ENCODE measurements around the gene JHY.

The JHY gene

GRCh38 chr11:122977470-122978298, 95.1 kb downstream of the JHY start:
- H3K4me3 ChIP-seq (replicated peaks; ENCODE audit: low read depth, low read length): no peak overlapping the region
- DNase-seq (ENCODE audit: extremely low read depth, insufficient read length): no peak
- TF ChIP-seq, protein P1, sequence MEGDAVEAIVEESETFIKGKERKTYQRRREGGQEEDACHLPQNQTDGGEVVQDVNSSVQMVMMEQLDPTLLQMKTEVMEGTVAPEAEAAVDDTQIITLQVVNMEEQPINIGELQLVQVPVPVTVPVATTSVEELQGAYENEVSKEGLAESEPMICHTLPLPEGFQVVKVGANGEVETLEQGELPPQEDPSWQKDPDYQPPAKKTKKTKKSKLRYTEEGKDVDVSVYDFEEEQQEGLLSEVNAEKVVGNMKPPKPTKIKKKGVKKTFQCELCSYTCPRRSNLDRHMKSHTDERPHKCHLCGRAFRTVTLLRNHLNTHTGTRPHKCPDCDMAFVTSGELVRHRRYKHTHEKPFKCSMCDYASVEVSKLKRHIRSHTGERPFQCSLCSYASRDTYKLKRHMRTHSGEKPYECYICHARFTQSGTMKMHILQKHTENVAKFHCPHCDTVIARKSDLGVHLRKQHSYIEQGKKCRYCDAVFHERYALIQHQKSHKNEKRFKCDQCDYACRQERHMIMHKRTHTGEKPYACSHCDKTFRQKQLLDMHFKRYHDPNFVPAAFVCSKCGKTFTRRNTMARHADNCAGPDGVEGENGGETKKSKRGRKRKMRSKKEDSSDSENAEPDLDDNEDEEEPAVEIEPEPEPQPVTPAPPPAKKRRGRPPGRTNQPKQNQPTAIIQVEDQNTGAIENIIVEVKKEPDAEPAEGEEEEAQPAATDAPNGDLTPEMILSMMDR (IDR thresholded peaks at IDR 0.05; ENCODE audit: insufficient read depth, low read length, poor library complexity, severe bottlenecking): no peak
- H3K36me3 ChIP-seq (ENCODE audit: control insufficient read depth, insufficient read depth, low read length): no peaks in the 10 kb centered on the region
- peaks cover 3% of the 10 kb centered on the region; the same call in 1 of the 2 replicates for H3K27me3 ChIP-seq (replicated peaks; ENCODE audit: control insufficient read depth, insufficient read depth, low read length)

DNA sequence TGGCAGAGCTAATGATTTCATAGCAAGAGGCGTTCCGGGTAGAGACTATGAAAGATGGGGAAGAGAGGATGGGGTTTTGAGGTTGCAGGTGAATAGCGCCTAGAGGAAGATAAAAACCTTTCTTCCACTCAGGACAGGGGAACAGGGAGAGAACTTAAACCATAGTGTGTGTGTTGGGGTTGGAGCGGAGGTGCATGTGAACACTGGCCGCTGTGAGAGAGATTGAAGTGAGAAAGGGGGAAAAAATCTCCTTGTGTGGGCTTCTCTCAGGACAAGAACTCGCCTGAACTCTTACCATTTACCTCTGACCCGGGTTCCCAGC, 95.7 kb downstream of the JHY start:
- peaks cover 3% of the 10 kb centered on the region; the same call in 1 of the 2 replicates for H3K27me3 ChIP-seq (replicated peaks; ENCODE audit: control insufficient read depth, insufficient read depth, low read length)
- DNase-seq (ENCODE audit: extremely low read depth, insufficient read length): no peak
- no peak overlapping the region for H3K4me3 ChIP-seq (replicated peaks; ENCODE audit: low read depth, low read length)
- TF ChIP-seq, protein P1 (IDR thresholded peaks at IDR 0.05; ENCODE audit: insufficient read depth, low read length, poor library complexity, severe bottlenecking): no peak
- H3K36me3 ChIP-seq (ENCODE audit: control insufficient read depth, insufficient read depth, low read length): no peaks in the 10 kb centered on the region

- DNase-seq (ENCODE audit: extremely low read depth, insufficient read length): no peak
- TF ChIP-seq, protein P1 (IDR thresholded peaks at IDR 0.05; ENCODE audit: insufficient read depth, low read length, poor library complexity, severe bottlenecking): no peak
- Histone ChIP-seq H3K36me3 (ENCODE audit: control insufficient read depth, insufficient read depth, low read length) (no peaks in the 10 kb centered on the region), H3K27me3 (replicated peaks; ENCODE audit: control insufficient read depth, insufficient read depth, low read length) (peaks cover 3% of the 10 kb centered on the region; the same call in 1 of the 2 replicates), H3K4me3 (replicated peaks; ENCODE audit: low read depth, low read length) (no peak overlapping the region)
These were observed 96.7 kb downstream of the JHY start for GRCh38 chr11:122979103-122979814.

- H3K4me3 ChIP-seq (replicated peaks; ENCODE audit: low read depth, low read length): no peak overlapping the region
- peaks cover 3% of the 10 kb centered on the region; the same call in 1 of the 2 replicates for H3K27me3 ChIP-seq (replicated peaks; ENCODE audit: control insufficient read depth, insufficient read depth, low read length)
- DNase-seq (ENCODE audit: extremely low read depth, insufficient read length): no peak
These were observed 97.4 kb downstream of the JHY start for GRCh38 chr11:122979815-122980595.

More at GRCh38 chr11:122979815-122980595, 97.4 kb downstream of the JHY start:
- TF ChIP-seq, protein P1 (IDR thresholded peaks at IDR 0.05; ENCODE audit: insufficient read depth, low read length, poor library complexity, severe bottlenecking): no peak
- H3K36me3 ChIP-seq (ENCODE audit: control insufficient read depth, insufficient read depth, low read length): no peaks in the 10 kb centered on the region

All from GM06990 (cell line).